ENCODE data around the gene SH3RF1. TPM values are rescaled to one million over a fixed set of nuclear protein-coding genes. Genes with fewer than 3 reads are reported as not detected.

Gene SH3RF1
- total RNA-seq, 1 donor from 2014 or later: 11.2 TPM

GRCh38 chr4:169100670-169101101 lies 170.1 kb downstream of the SH3RF1 start:
- no peak for DNase-seq

- DNase-seq: peak; percentile 54
Measured at GRCh38 chr4:169099771-169100180, 171.0 kb downstream of the SH3RF1 start.

GRCh38 chr4:169098969-169099690 lies 171.6 kb downstream of the SH3RF1 start:
- no peak for DNase-seq

GRCh38 chr4:169098532-169098931 lies 172.2 kb downstream of the SH3RF1 start:
- DNase-seq: peak; percentile 92

- DNase-seq: no peak
Measured at GRCh38 chr4:169098054-169098497, 172.7 kb downstream of the SH3RF1 start.

GRCh38 chr4:169096221-169096620 lies 174.5 kb downstream of the SH3RF1 start:
- no peak for DNase-seq

GRCh38 chr4:169094656-169095231 lies 176.0 kb downstream of the SH3RF1 start:
- DNase-seq: no peak

GRCh38 chr4:169092889-169093522 lies 177.8 kb downstream of the SH3RF1 start:
- no peak for DNase-seq

- no peak for DNase-seq
Measured at GRCh38 chr4:169090484-169091215, 180.1 kb downstream of the SH3RF1 start.

- DNase-seq: no peak
Measured at GRCh38 chr4:169089004-169089403, 181.8 kb downstream of the SH3RF1 start.

- no peak for DNase-seq
Measured at GRCh38 chr4:169084954-169085353, 185.8 kb downstream of the SH3RF1 start.

GRCh38 chr4:169080981-169081380 lies 189.8 kb downstream of the SH3RF1 start:
- peak; percentile 70 for DNase-seq

GRCh38 chr4:169079942-169080827 lies 190.6 kb downstream of the SH3RF1 start:
- DNase-seq: peak; percentile 51

GRCh38 chr4:169074117-169074516 lies 196.6 kb downstream of the SH3RF1 start:
- DNase-seq: no peak

GRCh38 chr4:169071747-169072146 lies 199.0 kb downstream of the SH3RF1 start:
- DNase-seq: no peak

- DNase-seq: peak; percentile 30
Measured at GRCh38 chr4:169070895-169071218, 199.9 kb downstream of the SH3RF1 start.

GRCh38 chr4:169070071-169070894 lies 200.5 kb downstream of the SH3RF1 start:
- DNase-seq: peak; percentile 69

GRCh38 chr4:169068423-169068822 lies 202.3 kb downstream of the SH3RF1 start:
- DNase-seq: no peak

GRCh38 chr4:169066934-169067333 lies 203.8 kb downstream of the SH3RF1 start:
- no peak for DNase-seq

GRCh38 chr4:169064296-169064695 lies 206.5 kb downstream of the SH3RF1 start:
- no peak for DNase-seq

GRCh38 chr4:169063441-169063840 lies 207.3 kb downstream of the SH3RF1 start:
- DNase-seq: no peak
